Hepatocyte (in vitro differentiated cells): ENCODE data around the gene TMEM106C. TPM values are rescaled to one million over a fixed set of nuclear protein-coding genes. Genes with fewer than 3 reads are reported as not detected.

Experiments used
- DNase-seq: peaks from one replicate; pipeline ENCODE4 v3.0.0-alpha.2; 2016; ENCODE audit warnings: low spot score
- H2AFZ ChIP-seq: fragments of 200-600 bp; sonication (generic); 2 replicates; pipeline ENCODE4 v1.6.0; 2016; ENCODE audit warnings: antibody characterized with exemption, mild to moderate bottlenecking
- H3K27ac ChIP-seq: fragments of 200-600 bp; sonication (generic); 2 replicates; pipeline ENCODE4 v1.5.1; 2016; ENCODE audit warnings: mild to moderate bottlenecking
- H3K27me3 ChIP-seq: fragments of 200-600 bp; sonication (generic); 2 replicates; pipeline ENCODE4 v1.6.1; 2016
- H3K36me3 ChIP-seq: fragments of 200-600 bp; sonication (generic); replicated peaks from 2 replicates; pipeline ENCODE4 v1.5.1; 2016; ENCODE audit warnings: low read depth; ENCODE audit not compliant: insufficient read depth
- H3K4me1 ChIP-seq: fragments of 200-600 bp; sonication (generic); 2 replicates; pipeline ENCODE4 v1.5.1; 2016; ENCODE audit warnings: mild to moderate bottlenecking, moderate library complexity; ENCODE audit not compliant: insufficient read depth
- H3K4me2 ChIP-seq: fragments of 200-600 bp; sonication (generic); 2 replicates; pipeline ENCODE4 v1.6.0; 2016
- H3K4me3 ChIP-seq: fragments of 200-600 bp; sonication (generic); 2 replicates; pipeline ENCODE4 v1.5.1; 2016; ENCODE audit warnings: mild to moderate bottlenecking
- H3K79me2 ChIP-seq: fragments of 200-600 bp; sonication (generic); 2 replicates; pipeline ENCODE4 v1.6.0; 2017; ENCODE audit warnings: mild to moderate bottlenecking
- H3K9me2 ChIP-seq: fragments of 200-600 bp; sonication (generic); replicated peaks from 2 replicates; pipeline ENCODE4 v1.6.0; 2017; ENCODE audit warnings: mild to moderate bottlenecking; ENCODE audit not compliant: insufficient read depth
- H3K9me3 ChIP-seq: fragments of 200-600 bp; sonication (generic); 2 replicates; pipeline ENCODE4 v1.5.1; 2016; ENCODE audit warnings: low read depth, mild to moderate bottlenecking
- H4K20me1 ChIP-seq: fragments of 200-600 bp; sonication (generic); 2 replicates; pipeline ENCODE4 v1.6.0; 2016; ENCODE audit warnings: mild to moderate bottlenecking; ENCODE audit not compliant: insufficient read depth, poor library complexity, severe bottlenecking
- CTCF ChIP-seq: fragments of 200-600 bp; sonication (generic); IDR thresholded peaks from 2 replicates; pipeline ENCODE4 v1.5.1; 2016; ENCODE audit warnings: antibody characterized with exemption, mild to moderate bottlenecking; ENCODE audit not compliant: poor library complexity
- EZH2 ChIP-seq: fragments of 200-600 bp; sonication (generic); IDR thresholded peaks from 2 replicates; pipeline ENCODE4 v1.6.1; 2016; ENCODE audit warnings: antibody characterized with exemption, mild to moderate bottlenecking, borderline replicate concordance
- EZH2phosphoT487 ChIP-seq: fragments of 200-600 bp; sonication (generic); IDR thresholded peaks from one replicate; pipeline ENCODE4 v1.6.1; 2018; ENCODE audit warnings: antibody characterized with exemption, mild to moderate bottlenecking, low read depth, moderate library complexity; ENCODE audit not compliant: unreplicated experiment, severe bottlenecking
- WGBS: methylation state at CpG from one replicate; pipeline ENCODE4 v1.1.6; 2016; ENCODE audit warnings: low lambda C conversion rate; ENCODE audit errors: missing lambda C conversion rate; 5-methylcytosine and 5-hydroxymethylcytosine counted together
- polyA plus RNA-seq: library from polyadenylated mRNA; unstranded; fragments of >200 nt; fragmentation: Nextera tagmentation; extraction: Ambion mirVana; gene quantifications from 2 replicates; pipeline ENCODE4 v1.2.1, GENCODE V29; 2016
- total RNA-seq: library from RNA; depleted of rRNA; stranded (reverse); fragments of >200 nt; gene quantifications from 2 replicates; pipeline ENCODE4 v1.2.3, GENCODE V29; 2014

Gene TMEM106C
- total and polyA plus RNA-seq, 2 experiments from 2014 or later, result 101 to 113 TPM

- TF ChIP-seq EZH2phosphoT487 (no peak), CTCF (no peak)
- Histone ChIP-seq H3K36me3 (no peaks in the 10 kb centered on the region), H3K79me2 (no peaks in the 10 kb centered on the region), H3K4me1 (peaks cover 11% of the 10 kb centered on the region), H3K27ac (no peak overlapping the region), H2AFZ (no peak overlapping the region), H3K4me2 (no peak overlapping the region), H4K20me1 (no peaks in the 10 kb centered on the region), H3K9me3 (no peaks in the 10 kb centered on the region), H3K27me3 (peaks cover 36% of the 10 kb centered on the region), H3K9me2 (no peaks in the 10 kb centered on the region), H3K4me3 (no peak overlapping the region)
- WGBS, result 40% methylated on average over 2 of the region's 2 CpGs
- DNase-seq, result no peak
Observed at GRCh38 chr12:48008349-48008748, 45.0 kb downstream of the TMEM106C start.

GRCh38 chr12:48008950-48009349 lies 45.6 kb downstream of the TMEM106C start:
- Histone ChIP-seq H3K36me3 (no peaks in the 10 kb centered on the region), H3K4me3 (no peak overlapping the region), H3K9me2 (no peaks in the 10 kb centered on the region), H3K27ac (no peak overlapping the region), H2AFZ (no peak overlapping the region), H3K4me1 (peaks cover 5% of the 10 kb centered on the region), H3K4me2 (no peak overlapping the region), H3K9me3 (no peaks in the 10 kb centered on the region), H3K79me2 (no peaks in the 10 kb centered on the region), H3K27me3 (peaks cover 30% of the 10 kb centered on the region), H4K20me1 (no peaks in the 10 kb centered on the region)
- 80% methylated on average over 4 of the region's 4 CpGs for WGBS
- no peak for DNase-seq
- TF ChIP-seq EZH2phosphoT487 (no peak), CTCF (no peak), EZH2 (no peak)

GRCh38 chr12:48009471-48009870 lies 46.1 kb downstream of the TMEM106C start:
- Histone ChIP-seq H3K36me3 (no peaks in the 10 kb centered on the region), H3K27ac (no peak overlapping the region), H3K79me2 (no peaks in the 10 kb centered on the region), H2AFZ (no peak overlapping the region), H4K20me1 (no peaks in the 10 kb centered on the region), H3K9me2 (no peaks in the 10 kb centered on the region), H3K4me3 (no peak overlapping the region), H3K9me3 (no peaks in the 10 kb centered on the region), H3K4me1 (peaks cover 4% of the 10 kb centered on the region), H3K27me3 (peaks cover 26% of the 10 kb centered on the region), H3K4me2 (no peak overlapping the region)
- TF ChIP-seq CTCF (no peak), EZH2phosphoT487 (no peak), EZH2 (no peak)
- DNase-seq, result no peak
- 40% methylated on average over 1 of the region's 1 CpG for WGBS
